HepG2 (cell line): ENCODE measurements around the gene HOXA7. TPM values are rescaled to one million over a fixed set of nuclear protein-coding genes. Genes with fewer than 3 reads are reported as not detected.
A peak's percentile ranks its signal among the peaks of the same experiment; 100 is the strongest.

Experiments used
- ATM ChIP-seq: fragments of 450-650 bp; IDR thresholded peaks from 2 replicates; pipeline ENCODE4 v1.7.1; 2017; ENCODE audit warnings: mild to moderate bottlenecking, borderline replicate concordance
- HOXA9 ChIP-seq: sonication (generic); formaldehyde crosslinking; IDR thresholded peaks from 2 replicates; pipeline ENCODE4 v1.8.1; 2022; ENCODE audit warnings: missing genetic modification reagents, mild to moderate bottlenecking, moderate library complexity, borderline replicate concordance
- KLF11 ChIP-seq: IDR thresholded peaks from 2 replicates; pipeline ENCODE4 v1.6.1; 2016; ENCODE audit warnings: missing compliant biosample characterization
- MAFF ChIP-seq: IDR thresholded peaks from 2 replicates; pipeline ENCODE4 v1.6.1; 2011; ENCODE audit warnings: low read depth, low read length, improper control_type of control experiment
- RXRA ChIP-seq: sonication (generic); formaldehyde crosslinking; IDR thresholded peaks from 2 replicates; pipeline ENCODE4 v1.5.1; 2020; ENCODE audit warnings: missing genetic modification reagents
- RXRB ChIP-seq: IDR thresholded peaks from 2 replicates; pipeline ENCODE4 v1.6.1; 2016; ENCODE audit warnings: borderline replicate concordance, missing genetic modification reagents, missing compliant biosample characterization
- ZNF607 ChIP-seq: sonication (generic); formaldehyde crosslinking; IDR thresholded peaks from 2 replicates; pipeline ENCODE4 v1.5.1; 2020; ENCODE audit warnings: missing genetic modification reagents, mild to moderate bottlenecking, borderline replicate concordance
- ZNF629 ChIP-seq: sonication (generic); formaldehyde crosslinking; conservative IDR thresholded peaks from 2 replicates; pipeline ENCODE4 v1.5.0; 2020; ENCODE audit warnings: missing genetic modification reagents
- ZSCAN22 ChIP-seq: sonication (generic); formaldehyde crosslinking; IDR thresholded peaks from 2 replicates; pipeline ENCODE4 v1.4.0; 2020; ENCODE audit warnings: mild to moderate bottlenecking, missing genetic modification reagents
- polyA plus RNA-seq, 8 experiments: library from polyadenylated mRNA; depleted of rRNA in 3 of 8; stranded (reverse) in 7 of 8; unstranded in 1 of 8; fragments of >200 nt; fragmentation: Illumina TruSeq in 4 of 8; extraction: Trizol in 4 of 8; gene quantifications; 2 replicates each; pipeline versions ENCODE4 v1.2.1 to v1.2.3, GENCODE V29; 2011 to 2016; ENCODE audit warnings: low read depth in 4 of 8, missing spikeins in 1 of 8, mixed read lengths in 1 of 8; ENCODE audit not compliant: insufficient read depth in 1 of 8
- total RNA-seq, 5 experiments: library from RNA; depleted of rRNA; stranded (reverse); fragments of >200 nt; fragmentation: Illumina TruSeq; extraction: Trizol; gene quantifications; 2 replicates each; pipeline ENCODE4 v1.2.3, GENCODE V29; 2016; ENCODE audit warnings: low read depth in 1 of 5
- TF ChIP-seq, protein P1 (sequence below): IDR thresholded peaks from 2 replicates; pipeline ENCODE4 v1.6.1; 2016; ENCODE audit warnings: mild to moderate bottlenecking
- TF ChIP-seq, protein P2 (sequence below): sonication (generic); formaldehyde crosslinking; IDR thresholded peaks from 2 replicates; pipeline ENCODE4 v1.8.0; 2022; ENCODE audit warnings: mild to moderate bottlenecking, missing genetic modification reagents; ENCODE audit not compliant: insufficient replicate concordance
- TF ChIP-seq, protein P3 (sequence below): sonication (generic); formaldehyde crosslinking; IDR thresholded peaks from 2 replicates; pipeline ENCODE4 v1.4.0; 2020; ENCODE audit warnings: mild to moderate bottlenecking, missing genetic modification reagents
- TF ChIP-seq, protein P4 (sequence below): sonication (generic); formaldehyde crosslinking; IDR thresholded peaks from 2 replicates; pipeline ENCODE4 v1.5.1; 2020; ENCODE audit warnings: mild to moderate bottlenecking, moderate library complexity, missing genetic modification reagents
- TF ChIP-seq, protein P5 (sequence below): sonication (generic); formaldehyde crosslinking; IDR thresholded peaks from 2 replicates; pipeline ENCODE4 v1.4.0; 2020; ENCODE audit warnings: missing genetic modification reagents, borderline replicate concordance
- TF ChIP-seq, protein P6 (sequence below): sonication (generic); formaldehyde crosslinking; IDR thresholded peaks from 2 replicates; pipeline ENCODE4 v1.8.0; 2022; ENCODE audit warnings: mild to moderate bottlenecking, missing genetic modification reagents, moderate library complexity
- TF ChIP-seq, protein P7 (sequence below): sonication (generic); formaldehyde crosslinking; IDR thresholded peaks from 2 replicates; pipeline ENCODE4 v1.8.1; 2023; ENCODE audit warnings: missing genetic modification reagents, mild to moderate bottlenecking, borderline replicate concordance

The HOXA7 gene
- total and polyA plus RNA-seq, 2 of the 13 experiments (the other 11 are each of a cell fraction or from before 2014, with no cell fraction given): 0.05 TPM; not detected in 1

DNA sequence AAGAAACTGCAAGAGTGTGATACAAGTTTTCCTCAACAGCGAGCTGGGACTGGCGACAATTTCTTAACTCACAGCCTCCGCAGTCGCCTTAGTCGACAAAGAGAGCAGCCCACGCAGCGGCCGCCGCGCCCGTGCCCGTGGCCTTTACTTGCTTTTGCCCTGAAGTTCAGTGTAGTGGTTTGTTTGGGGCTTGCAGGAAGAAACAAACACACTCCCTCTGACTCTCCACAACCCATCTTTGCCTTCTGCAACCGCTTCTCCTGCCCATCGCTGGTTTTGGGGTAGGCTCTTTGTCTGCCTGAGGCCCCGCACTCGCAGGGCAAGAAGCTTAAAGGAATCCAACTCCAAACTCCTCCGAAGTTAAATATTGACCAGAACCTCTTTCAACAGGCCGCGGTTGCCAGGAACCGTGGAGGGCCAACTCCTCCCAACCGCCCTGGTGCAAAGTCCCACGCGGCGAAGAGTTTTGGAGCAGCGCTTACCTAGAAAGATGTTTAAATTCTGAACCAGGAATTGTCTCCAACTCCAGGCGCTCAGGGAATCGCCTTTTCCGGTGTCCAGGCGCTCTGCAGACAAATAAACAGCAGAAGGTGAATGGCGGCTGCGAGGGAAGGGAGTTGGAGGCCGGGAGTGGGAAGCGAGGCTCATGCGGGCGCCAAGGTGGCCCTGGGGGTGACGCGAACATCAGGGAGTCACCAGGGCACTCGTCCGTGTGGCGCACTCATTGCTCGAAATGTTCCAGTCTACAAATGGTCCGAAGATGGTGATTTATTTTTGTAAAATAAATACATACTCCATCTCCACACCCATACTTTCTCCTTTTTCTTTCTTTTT is 34.2 kb downstream of the HOXA7 start (continued):
- TF ChIP-seq, protein P1, sequence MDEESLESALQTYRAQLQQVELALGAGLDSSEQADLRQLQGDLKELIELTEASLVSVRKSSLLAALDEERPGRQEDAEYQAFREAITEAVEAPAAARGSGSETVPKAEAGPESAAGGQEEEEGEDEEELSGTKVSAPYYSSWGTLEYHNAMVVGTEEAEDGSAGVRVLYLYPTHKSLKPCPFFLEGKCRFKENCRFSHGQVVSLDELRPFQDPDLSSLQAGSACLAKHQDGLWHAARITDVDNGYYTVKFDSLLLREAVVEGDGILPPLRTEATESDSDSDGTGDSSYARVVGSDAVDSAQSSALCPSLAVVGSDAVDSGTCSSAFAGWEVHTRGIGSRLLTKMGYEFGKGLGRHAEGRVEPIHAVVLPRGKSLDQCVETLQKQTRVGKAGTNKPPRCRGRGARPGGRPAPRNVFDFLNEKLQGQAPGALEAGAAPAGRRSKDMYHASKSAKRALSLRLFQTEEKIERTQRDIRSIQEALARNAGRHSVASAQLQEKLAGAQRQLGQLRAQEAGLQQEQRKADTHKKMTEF (CRISPR knock-in tag): peak; percentile 87
- TF ChIP-seq, protein P2, sequence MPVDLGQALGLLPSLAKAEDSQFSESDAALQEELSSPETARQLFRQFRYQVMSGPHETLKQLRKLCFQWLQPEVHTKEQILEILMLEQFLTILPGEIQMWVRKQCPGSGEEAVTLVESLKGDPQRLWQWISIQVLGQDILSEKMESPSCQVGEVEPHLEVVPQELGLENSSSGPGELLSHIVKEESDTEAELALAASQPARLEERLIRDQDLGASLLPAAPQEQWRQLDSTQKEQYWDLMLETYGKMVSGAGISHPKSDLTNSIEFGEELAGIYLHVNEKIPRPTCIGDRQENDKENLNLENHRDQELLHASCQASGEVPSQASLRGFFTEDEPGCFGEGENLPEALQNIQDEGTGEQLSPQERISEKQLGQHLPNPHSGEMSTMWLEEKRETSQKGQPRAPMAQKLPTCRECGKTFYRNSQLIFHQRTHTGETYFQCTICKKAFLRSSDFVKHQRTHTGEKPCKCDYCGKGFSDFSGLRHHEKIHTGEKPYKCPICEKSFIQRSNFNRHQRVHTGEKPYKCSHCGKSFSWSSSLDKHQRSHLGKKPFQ (CRISPR knock-in tag): peak; percentile 25
- TF ChIP-seq, protein P3, sequence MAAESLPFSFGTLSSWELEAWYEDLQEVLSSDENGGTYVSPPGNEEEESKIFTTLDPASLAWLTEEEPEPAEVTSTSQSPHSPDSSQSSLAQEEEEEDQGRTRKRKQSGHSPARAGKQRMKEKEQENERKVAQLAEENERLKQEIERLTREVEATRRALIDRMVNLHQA (CRISPR knock-in tag): no peak
- TF ChIP-seq ZSCAN22 (CRISPR knock-in tag) (0 out of 2 replicates have a peak, but pooled peaks have one; percentile 6), ZNF607 (CRISPR knock-in tag) (no peak), MAFF (no peak), ATM (no peak), HOXA9 (CRISPR knock-in tag) (no peak), RXRB (CRISPR knock-in tag) (peak; percentile 58; the same call in 1 of the 2 replicates), ZNF629 (CRISPR knock-in tag) (no peak), RXRA (CRISPR knock-in tag) (peak; percentile 68), KLF11 (CRISPR knock-in tag) (no peak)
- TF ChIP-seq, protein P4, sequence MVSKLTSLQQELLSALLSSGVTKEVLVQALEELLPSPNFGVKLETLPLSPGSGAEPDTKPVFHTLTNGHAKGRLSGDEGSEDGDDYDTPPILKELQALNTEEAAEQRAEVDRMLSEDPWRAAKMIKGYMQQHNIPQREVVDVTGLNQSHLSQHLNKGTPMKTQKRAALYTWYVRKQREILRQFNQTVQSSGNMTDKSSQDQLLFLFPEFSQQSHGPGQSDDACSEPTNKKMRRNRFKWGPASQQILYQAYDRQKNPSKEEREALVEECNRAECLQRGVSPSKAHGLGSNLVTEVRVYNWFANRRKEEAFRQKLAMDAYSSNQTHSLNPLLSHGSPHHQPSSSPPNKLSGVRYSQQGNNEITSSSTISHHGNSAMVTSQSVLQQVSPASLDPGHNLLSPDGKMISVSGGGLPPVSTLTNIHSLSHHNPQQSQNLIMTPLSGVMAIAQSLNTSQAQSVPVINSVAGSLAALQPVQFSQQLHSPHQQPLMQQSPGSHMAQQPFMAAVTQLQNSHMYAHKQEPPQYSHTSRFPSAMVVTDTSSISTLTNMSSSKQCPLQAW (CRISPR knock-in tag): peak; percentile 96
- TF ChIP-seq, protein P5, sequence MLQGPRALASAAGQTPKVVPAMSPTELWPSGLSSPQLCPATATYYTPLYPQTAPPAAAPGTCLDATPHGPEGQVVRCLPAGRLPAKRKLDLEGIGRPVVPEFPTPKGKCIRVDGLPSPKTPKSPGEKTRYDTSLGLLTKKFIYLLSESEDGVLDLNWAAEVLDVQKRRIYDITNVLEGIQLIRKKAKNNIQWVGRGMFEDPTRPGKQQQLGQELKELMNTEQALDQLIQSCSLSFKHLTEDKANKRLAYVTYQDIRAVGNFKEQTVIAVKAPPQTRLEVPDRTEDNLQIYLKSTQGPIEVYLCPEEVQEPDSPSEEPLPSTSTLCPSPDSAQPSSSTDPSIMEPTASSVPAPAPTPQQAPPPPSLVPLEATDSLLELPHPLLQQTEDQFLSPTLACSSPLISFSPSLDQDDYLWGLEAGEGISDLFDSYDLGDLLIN (CRISPR knock-in tag): no peak
- TF ChIP-seq, protein P6, sequence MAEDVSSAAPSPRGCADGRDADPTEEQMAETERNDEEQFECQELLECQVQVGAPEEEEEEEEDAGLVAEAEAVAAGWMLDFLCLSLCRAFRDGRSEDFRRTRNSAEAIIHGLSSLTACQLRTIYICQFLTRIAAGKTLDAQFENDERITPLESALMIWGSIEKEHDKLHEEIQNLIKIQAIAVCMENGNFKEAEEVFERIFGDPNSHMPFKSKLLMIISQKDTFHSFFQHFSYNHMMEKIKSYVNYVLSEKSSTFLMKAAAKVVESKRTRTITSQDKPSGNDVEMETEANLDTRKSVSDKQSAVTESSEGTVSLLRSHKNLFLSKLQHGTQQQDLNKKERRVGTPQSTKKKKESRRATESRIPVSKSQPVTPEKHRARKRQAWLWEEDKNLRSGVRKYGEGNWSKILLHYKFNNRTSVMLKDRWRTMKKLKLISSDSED (CRISPR knock-in tag): no peak
- TF ChIP-seq, protein P7, sequence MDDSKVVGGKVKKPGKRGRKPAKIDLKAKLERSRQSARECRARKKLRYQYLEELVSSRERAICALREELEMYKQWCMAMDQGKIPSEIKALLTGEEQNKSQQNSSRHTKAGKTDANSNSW (CRISPR knock-in tag): no peak; the same call in 1 of the 2 replicates
